HG03095 (cell line): Measurements from ENCODE around the gene GALNT6.
"Not testable (repeated sequence)": the region's sequence is repeated elsewhere in the genome, so short reads cannot be mapped to it uniquely, and the experiment has no call there.

ENCODE experiments used
- ATAC-seq: cut with Tn5 transposase; IDR thresholded peaks from one replicate; pipeline ENCODE4 v1.9.1; 2021; ENCODE audit warnings: moderate library complexity; ENCODE audit not compliant: unreplicated experiment

The GALNT6 gene

GRCh38 chr12:51323966-51324895 is 67.0 kb downstream of the GALNT6 start, which contains the start of gene BIN2:
TSS of gene BIN2 (minus strand) at chr12:51324174. CDS start at chr12:51324102, 72 bp downstream.
- peak; percentile 65 for ATAC-seq

- ATAC-seq, result peak; percentile 15
Measured at GRCh38 chr12:51323317-51323960, 67.8 kb downstream of the GALNT6 start.

GRCh38 chr12:51322452-51322851 is 68.8 kb downstream of the GALNT6 start:
- no peak for ATAC-seq

GRCh38 chr12:51321882-51322281 is 69.3 kb downstream of the GALNT6 start:
- no peak for ATAC-seq

- no peak for ATAC-seq
Measured at GRCh38 chr12:51320695-51321320, 70.4 kb downstream of the GALNT6 start.

- ATAC-seq, result no peak
Measured at GRCh38 chr12:51320311-51320694, 70.9 kb downstream of the GALNT6 start.

- no peak for ATAC-seq
Measured at GRCh38 chr12:51318846-51319599, 72.2 kb downstream of the GALNT6 start.

- ATAC-seq, result not testable (repeated sequence)
Measured at GRCh38 chr12:51318057-51318806, 73.0 kb downstream of the GALNT6 start.

- no peak for ATAC-seq
Measured at GRCh38 chr12:51311389-51311788, 79.8 kb downstream of the GALNT6 start.

- no peak for ATAC-seq
Measured at GRCh38 chr12:51307655-51308593, 83.3 kb downstream of the GALNT6 start.

- no peak for ATAC-seq
Measured at GRCh38 chr12:51306507-51306906, 84.7 kb downstream of the GALNT6 start.
